Muscle of back (tissue), 11 donors: Measurements from ENCODE around the gene ANKMY1. TPM values are rescaled to one million over a fixed set of nuclear protein-coding genes. Genes with fewer than 3 reads are reported as not detected.

Experiments
- DNase-seq, 3 donors: peaks; one replicate each; pipeline versions ENCODE4 v3.0.0 to v3.0.0-alpha.2; 2013
- polyA plus RNA-seq, 10 donors: library from polyadenylated mRNA; unstranded; fragments of 120-200 nt; gene quantifications; one replicate each; pipeline ENCODE4 v1.2.1, GENCODE V29; 2013; ENCODE audit not compliant: insufficient read length in 10 of 10

The ANKMY1 gene
- polyA plus RNA-seq, 10 donors: 6.1 to 9.6 (median 7.5) TPM

DNA sequence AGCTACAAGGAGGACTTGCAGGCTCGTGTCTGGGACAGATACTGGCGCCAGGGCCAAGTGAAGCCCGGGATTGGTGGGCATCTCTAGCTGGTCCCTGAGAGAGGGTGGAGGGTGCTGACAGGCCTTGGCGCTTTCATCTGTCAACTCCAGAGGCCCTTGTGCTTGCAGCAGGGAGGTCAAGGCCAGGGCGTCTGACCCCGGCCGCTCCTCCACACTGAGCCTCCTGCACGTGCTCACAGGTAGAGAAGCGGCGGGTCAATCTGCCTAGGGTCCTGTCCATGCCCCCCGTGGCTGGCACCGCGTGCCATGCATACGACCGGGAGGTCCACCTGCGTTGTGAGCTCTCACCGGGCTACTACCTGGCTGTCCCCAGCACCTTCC lies 38.3 kb upstream of the ANKMY1 start:
- no peak for DNase-seq

DNA sequence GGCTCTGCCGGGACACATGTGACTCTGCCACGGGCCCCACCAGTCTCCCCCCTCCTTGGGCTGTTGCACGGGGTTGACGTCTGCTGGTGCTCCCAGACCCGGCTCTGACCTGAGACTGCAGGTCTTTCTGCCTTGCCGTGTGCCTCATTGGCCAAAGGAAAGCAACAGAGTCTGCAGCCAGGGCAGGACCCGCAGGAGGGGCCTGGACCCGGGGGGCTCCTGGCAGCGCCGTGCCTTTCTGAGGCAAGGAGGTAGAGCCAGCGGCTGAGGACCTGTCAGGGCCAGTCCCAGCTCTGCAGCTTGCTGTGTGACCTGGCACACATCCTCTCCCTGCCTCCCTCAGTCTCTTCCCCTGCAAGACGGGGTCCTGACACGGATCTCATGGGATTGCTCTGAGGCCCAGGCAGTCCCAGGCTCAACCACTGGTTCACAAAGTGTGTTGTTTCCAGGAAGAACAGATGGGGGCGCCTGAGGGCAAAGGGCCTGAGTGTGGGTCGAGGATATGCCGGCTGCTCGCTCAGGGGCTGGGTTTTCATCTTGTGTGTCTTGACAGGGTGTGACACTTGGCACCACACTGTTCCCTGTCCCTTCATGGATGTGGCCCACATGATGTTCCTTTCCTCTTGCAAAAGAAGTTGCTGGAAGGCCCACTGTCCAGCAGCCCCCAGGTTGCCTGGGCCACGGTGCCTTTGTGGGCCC lies 37.7 kb upstream of the ANKMY1 start:
- DNase-seq: peak in 1 of 3 donors; percentile 34

DNA sequence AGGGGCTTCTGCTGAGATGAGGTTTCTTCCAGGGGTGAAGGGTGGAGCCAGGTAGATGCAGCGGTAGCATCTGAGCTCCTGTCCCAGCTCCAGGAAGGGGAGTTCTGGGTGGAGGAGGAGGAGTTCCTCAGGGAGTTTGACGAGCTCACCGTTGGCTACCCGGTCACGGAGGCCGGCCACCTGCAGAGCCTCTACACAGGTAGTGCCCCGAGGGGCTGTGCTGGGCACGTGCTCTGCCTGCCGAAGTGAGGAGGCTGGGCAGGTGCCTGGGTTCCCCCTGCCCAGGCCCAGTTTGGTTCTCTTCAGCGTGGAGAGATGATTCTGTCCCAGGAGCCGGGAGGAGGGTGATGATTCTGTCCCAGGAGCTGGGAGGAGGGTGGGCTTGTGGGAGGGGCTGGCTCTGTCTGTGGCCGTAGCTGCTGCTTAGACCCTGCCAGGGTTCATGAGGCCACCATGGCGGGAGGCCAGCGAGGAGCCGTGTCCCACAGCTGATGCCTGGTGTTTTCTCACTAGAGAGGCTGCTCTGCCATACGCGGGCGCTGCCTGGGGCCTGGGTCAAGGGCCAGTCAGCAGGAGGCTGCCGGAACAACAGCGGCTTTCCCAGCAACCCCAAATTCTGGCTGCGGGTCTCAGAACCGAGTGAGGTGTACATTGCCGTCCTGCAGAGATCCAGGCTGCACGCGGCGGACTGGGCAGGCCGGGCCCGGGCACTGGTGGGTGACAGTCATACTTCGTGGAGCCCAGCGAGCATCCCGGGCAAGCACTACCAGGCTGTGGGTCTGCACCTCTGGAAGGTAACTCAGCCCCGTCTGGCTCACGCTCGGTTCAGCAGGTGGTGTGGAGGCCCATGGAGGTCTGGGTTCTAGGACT lies 37.0 kb upstream of the ANKMY1 start:
- no peak for DNase-seq

DNA sequence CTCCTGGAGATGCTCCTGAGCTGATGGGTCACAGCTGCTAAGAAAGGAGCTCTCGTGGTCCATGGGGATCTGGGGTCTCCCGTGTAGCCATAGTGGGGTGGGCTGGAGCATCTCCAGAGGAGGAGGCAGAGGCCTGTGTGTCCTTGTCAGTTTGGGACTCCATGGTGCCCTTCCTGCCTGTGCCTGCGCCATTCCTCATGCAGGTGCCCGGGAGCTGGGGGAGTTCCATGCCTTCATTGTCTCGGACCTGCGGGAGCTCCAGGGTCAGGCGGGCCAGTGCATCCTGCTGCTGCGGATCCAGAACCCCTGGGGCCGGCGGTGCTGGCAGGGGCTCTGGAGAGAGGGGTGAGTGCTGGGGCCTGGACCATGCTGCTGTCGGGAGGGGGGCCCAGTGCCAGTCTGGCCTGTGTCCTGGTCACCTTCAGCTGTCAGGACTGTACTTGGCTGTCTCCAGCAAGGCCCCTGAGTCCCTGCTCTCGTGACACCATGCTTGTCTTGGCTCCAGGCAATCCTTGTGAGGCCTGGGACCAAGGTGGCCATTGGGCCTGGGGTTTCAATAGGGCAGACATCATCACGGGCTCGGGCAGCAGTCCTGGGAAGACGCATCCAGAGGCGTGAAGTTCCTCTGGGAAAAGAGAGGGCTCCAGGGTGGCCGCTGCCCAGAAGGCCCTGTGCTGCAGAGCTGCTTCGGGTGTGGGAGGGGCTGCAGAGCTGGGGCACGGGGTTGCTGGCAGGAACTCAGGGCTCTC lies 36.1 kb upstream of the ANKMY1 start:
- DNase-seq: no peak

DNA sequence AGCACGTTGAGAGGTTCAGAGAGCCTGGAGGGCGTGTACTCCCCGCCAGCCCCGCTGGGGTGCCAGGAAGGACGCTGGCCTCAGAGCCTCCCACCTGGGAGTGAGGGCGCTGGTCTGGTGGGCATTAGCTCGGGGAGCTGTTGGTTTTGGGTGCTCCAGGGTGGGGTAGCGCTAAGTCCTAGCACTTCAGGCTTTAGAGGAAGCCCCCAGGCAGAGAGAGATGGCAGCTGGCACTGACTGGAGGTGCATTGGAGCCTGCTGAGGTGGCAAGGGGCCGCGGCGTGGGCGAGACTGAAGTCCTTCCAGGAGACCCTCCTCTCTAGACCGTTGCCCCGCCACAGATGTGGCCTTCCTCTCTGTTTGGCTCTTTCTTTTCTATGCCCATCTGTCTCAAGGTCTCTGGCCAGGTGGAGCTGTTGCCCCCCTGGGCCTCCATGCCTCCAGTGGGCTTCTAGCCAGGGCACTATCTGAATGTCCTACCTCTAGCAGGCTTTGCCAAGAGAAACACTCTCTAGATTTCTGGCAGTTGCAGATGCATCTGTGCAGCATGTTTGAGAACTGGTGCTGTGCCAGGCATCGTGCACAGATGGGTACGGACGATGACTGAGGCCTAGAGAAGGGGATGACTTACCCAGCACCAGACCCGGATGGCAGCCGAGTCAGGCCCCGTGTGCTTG lies 35.4 kb upstream of the ANKMY1 start:
- no peak for DNase-seq

DNA sequence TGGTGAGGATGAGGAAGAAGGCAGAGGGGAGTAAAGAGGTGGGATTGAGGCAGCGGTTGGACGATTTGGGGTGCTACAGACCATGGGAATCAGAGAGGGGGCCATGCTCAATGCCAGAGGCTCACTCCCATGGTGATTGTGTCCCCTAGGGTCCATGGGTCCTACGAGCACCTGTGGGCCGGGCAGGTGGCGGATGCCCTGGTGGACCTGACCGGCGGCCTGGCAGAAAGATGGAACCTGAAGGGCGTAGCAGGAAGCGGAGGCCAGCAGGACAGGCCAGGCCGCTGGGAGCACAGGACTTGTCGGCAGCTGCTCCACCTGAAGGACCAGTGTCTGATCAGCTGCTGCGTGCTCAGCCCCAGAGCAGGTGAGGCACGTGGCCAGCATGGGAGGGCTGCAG lies 34.0 kb upstream of the ANKMY1 start:
- DNase-seq: no peak

DNA sequence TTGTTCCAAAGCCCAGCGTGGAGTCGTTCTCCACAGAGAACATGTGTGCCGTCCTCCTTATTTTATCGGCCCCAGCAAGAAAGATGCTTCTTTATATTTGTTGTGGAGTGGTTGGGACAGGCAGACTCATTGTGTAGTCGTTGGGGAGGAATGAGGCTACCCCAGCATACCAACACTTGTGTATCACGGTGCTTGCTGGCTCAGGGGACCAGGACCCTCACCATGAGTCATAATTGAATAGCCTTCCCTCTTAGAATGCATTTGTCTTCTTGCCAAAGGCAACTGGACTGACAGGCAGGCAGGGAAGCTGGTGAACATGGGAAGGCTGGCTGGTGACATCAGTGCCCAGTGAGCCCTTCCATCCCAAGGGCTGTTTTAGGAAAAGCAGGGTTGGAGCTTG lies 33.4 kb upstream of the ANKMY1 start:
- DNase-seq: no peak

DNA sequence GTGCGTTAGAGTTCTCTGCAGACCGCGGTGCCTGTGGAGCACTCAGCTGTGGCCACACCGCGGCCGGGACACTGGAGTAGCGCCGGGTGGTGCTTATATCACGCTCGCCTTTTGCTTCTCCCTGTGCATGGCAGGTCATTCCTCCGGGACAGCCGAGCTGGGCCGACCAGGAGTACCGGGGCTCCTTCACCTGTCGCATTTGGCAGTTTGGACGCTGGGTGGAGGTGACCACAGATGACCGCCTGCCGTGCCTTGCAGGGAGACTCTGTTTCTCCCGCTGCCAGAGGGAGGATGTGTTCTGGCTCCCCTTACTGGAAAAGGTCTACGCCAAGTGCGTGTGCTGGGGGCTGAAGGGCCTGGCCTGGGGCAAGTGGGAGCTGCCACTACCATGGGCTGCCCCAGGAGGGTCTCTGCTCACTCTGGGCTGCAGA lies 32.9 kb upstream of the ANKMY1 start:
- no peak for DNase-seq

DNA sequence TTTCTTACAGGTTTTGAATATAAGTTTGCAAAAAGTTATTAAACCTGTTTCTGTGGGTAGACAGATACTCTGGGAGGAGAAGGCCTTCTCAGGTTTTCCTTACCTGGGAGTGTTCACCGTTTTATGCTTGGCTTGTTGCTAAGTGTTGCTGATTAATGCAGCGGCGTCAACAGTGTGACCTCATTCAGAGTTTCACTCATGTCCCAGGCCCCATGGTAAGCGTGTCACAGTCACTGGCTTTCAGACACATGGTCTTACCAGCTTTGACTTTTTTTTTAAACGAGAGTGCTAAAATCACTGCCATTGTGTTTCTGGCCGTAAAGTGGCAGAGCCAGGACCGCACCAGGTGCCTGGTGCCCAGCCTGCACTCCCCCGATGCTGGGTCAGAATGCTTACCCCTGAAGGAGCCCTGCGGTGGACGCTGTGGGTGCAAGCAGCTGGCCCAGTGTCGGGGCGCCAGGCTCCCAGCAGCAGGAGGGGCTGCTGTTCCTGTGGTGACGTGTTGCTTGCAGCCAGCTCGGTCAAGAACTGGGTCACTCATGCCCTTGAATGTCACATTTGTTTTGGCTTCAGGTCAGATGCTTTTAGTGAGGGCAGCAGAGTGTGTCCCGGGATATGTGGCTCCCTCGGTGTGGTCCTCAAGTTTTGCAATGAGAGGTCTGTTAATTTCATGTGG lies 32.2 kb upstream of the ANKMY1 start:
- no peak for DNase-seq

DNA sequence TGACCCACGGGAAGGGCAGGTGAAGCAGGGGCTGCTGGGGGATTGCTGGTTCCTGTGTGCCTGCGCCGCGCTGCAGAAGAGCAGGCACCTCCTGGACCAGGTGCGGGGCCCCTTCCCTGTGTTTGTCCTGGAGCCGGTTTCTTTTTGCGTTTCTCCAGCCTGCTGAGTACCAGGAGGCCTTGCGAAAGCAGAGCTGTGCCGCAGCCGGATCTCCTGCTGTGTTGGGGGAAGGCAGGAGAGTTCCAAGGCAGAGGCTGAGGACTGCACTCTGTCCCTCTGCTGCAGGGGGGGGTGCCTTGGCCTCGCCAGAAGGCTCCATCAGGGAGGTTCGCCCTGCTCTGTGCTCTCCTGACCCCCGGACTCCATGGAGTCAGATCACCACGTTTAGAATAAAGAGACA lies 31.6 kb upstream of the ANKMY1 start:
- DNase-seq: no peak

DNA sequence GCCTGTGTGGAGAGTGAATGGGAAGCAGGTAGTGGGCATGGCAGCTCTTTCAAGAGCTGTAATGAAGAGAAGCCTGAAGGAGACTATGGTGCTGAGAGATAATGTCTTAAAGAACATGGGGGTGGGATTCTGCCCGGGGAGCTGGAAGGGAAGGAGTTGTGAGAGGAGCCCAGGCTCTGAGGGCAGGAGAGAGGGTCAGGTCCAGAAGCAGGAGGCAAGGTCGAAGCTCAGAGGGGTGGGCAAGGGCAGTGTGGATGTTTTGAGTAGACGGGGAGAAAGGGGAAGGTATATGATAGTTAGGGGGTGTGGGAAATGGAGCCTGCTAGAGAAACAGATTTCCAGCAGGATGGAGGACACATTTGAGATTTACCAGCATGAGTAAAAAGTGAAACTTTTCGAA lies 30.9 kb upstream of the ANKMY1 start:
- no peak for DNase-seq

DNA sequence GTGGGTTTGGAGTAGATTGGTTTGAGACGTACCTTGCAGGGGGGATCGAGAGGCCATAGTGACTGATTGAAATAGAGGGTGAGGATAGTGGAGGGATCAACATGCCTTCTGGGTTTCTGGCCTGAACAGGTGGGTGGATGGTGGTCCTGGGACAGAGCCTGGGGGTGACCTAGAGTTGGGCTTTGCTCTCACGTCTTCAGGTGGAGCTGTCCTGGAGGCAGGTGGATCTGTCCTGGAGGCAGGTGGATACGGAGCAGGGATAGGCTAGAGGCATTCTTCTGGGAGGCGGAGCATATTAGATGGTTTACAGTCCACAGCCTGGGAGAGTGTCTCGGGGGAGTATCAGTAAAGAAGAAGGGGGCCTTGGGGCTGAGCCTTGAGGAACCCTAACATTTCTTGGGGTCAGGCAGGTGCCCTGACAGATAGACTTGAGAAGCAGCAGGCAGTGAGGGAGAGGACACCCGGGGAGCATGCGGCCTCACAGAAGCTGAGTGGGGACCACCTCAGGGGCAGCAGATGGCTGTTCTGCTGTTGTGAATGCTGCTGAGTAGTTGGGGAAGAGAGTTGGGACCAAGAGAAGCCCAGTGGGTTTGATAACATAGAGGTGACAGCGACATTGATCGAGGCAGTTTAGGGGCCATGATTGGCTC lies 30.3 kb upstream of the ANKMY1 start:
- no peak for DNase-seq

DNA sequence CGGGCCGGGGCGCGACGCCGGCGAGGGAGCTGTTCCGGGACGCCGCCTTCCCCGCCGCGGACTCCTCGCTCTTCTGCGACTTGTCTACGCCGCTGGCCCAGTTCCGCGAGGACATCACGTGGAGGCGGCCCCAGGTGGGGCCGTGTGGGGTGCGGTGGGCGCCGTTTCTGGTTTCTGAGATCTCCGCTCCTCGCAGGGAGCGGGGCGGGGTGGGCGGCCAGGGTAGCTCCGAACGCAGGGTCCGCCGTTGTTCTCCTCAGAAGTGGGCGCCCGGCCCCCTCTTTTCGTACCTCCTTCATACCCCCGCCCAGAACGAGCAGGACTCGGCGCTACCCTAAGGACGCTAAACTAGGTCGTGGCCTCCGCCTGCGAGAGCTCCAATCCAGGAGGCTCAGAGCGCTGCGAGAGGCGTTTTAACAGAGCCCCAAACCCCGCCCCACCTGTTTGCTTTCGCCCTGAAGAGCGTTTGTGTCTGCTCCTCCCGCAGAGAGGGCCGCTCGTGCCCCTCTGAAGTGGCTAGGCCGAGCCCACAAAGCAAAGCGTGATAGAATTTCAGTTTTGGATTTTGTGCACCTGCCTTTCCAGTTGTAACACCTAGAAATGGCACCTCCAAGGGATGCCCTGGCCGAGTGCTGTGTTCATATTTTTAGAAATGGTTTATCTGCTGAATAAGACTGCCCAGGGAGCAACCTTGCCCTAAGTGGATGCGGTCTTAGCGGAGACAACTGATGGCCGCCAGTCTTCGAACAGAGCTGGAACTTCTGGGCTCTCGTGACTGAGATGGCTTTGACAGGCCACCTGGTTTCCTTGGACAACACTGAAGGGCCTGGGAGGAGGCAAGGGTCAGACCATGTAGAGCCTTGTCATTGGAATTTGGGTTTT lies 29.4 kb upstream of the ANKMY1 start:
- no peak for DNase-seq

DNA sequence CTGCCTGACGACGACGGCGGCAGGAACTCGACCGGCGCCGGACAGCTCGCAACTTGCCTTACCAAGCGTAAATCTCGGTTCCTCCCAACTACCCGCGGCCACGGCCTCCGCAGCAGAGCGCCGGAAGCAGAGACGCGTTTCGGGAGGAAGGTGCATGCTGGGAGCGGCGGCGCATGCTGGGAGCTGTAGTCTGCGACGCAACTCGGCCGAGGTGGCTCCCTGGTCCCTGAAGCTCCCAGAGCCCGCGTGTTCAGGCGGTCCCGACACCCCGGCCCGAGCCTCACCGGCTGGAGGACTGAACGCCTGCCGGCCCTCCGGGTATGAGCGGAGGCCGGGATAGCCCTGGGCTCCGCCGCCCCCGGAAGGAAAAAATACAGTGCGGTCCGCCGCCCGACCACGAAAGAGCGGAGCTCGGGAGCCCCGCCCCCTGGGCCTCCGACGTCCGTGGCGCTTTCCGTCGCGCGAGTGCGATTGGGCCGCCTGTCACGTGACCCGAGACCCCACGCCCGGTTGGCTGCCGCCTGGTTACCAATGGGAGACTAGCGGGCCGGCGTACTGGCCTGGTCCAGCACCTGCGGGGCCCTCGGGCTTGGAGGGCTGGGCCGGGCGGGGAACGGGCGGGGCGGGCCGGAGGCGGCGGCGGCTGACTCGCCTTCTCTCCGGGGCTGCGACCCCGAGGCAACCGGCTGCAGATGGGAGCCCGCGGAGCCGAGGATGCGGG lies 28.6 kb upstream of the ANKMY1 start, which contains the start of gene CAPN10:
TSS of gene CAPN10 (plus strand) at position 537 of the 721 bp plus-strand sequence. CDS start at position 715, 178 bp downstream.
- peak; percentile 96 to 99 (median 98) for DNase-seq

DNA sequence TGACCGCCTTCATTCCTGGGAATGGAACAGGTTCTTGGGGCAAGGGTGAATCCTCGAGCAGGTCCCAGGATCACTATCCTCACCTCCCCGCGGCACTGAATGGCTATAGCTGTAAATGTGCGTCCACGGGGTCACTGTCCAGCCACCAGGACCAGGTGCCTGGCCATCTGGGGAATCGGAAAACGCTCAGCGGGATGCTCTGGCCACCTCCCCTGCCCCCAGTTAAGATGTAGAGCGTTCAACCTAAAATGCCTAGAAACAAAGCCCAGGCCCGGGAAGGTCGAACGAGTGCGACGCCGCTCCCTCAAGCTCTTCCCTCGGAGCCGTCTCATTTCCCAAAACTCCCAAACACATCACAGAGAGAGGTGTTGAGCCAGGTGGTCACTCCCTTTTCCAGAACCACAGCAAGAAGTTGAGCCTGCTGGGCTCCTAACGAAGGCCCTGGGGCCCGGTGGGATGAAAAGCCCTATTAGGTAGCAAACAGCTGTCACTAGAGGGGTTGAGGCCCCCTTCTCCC lies 28.0 kb upstream of the ANKMY1 start:
- no peak for DNase-seq

DNA sequence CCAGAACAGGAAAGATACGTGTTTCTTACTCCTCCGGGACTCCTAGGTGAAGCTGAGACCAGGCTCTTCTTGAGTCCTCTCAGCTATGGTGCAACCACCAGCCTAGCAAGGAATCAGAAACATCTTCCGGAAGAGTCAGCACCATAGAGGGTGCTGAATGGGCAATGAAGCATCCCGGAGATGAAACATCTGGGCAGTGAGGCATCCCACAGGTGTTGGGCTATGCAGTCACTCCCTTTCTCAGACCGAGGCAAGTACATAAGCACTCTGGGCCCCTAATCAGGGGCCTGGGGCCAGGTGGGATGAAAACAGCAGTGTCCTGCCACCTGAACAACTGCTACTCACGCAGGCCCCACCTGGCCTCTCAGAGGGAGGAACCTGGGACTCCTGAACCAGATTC lies 27.3 kb upstream of the ANKMY1 start:
- no peak for DNase-seq

DNA sequence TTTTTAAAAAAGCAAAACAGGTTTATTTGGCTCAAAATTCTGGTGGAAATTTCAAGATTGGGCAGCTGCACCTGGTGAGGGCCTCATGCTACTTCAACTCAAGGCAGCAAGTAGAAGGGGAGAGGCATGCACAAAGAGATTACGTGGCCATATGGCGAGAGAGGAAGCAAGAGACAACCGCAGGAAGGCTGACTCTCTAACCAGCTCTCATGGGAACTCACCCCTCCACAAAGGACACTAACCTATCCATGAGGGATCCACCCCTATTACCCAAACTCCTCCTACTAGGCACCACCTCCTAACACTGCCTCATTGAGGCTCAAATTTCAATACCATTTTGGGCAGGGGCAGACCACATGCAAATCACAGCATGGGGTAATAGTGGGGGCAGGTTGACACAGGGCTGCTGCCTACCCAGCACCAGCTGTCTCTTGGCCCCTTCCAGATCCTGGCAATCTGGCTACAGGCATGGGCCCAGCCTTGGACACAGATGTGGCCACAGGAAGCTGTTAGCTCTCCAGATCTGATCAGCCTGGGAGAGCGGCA lies 26.8 kb upstream of the ANKMY1 start:
- no peak for DNase-seq

DNA sequence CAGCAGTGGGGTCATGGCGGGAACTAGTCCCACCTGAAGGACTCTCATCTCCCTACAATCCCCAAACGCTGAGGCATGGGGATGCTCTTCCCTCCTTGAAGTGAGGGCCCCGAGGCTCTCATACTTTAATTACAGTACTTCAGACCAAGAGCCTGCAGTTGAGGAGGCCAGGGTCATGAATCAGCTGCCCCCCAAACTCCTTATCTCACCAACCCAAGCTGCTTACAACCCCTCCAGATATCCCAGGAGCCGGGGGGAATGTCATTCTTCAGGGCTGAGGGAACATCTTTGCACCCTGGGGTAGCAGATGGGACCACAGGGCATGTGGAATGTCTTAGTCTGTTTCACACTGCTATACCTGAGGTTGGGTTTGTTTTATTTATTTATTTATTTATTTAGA lies 26.0 kb upstream of the ANKMY1 start:
- no peak for DNase-seq
